Smooth muscle cell (in vitro differentiated cells): ENCODE results near the gene CACFD1. TPM values are rescaled to one million over a fixed set of nuclear protein-coding genes. Genes with fewer than 3 reads are reported as not detected.
A peak's percentile ranks its signal among the peaks of the same experiment; 100 is the strongest.

Source experiments
- DNase-seq: peaks from one replicate; lab custom pipeline; 2025; ENCODE audit not compliant: unreplicated experiment; lab: John Stamatoyannopoulos, UW
- H2AFZ ChIP-seq: fragments of 200-600 bp; sonication (generic); 2 replicates; pipeline ENCODE4 v1.6.0; 2016; ENCODE audit warnings: antibody characterized with exemption, low read depth, mild to moderate bottlenecking
- H3F3A ChIP-seq: fragments of 200-600 bp; sonication (generic); 2 replicates; pipeline ENCODE4 v1.6.0; 2017; ENCODE audit warnings: antibody characterized with exemption, low read depth
- H3K27ac ChIP-seq: fragments of 200-600 bp; sonication (generic); 2 replicates; pipeline ENCODE4 v1.5.1; 2016; ENCODE audit warnings: low read depth, mild to moderate bottlenecking
- H3K27me3 ChIP-seq: fragments of 200-600 bp; sonication (generic); 2 replicates; pipeline ENCODE4 v1.6.1; 2016; ENCODE audit warnings: low read depth, mild to moderate bottlenecking
- H3K36me3 ChIP-seq: fragments of 200-600 bp; sonication (generic); 2 replicates; pipeline ENCODE4 v1.5.1; 2016; ENCODE audit warnings: low read depth
- H3K4me1 ChIP-seq: fragments of 200-600 bp; sonication (generic); 2 replicates; pipeline ENCODE4 v1.5.1; 2016; ENCODE audit warnings: low read depth
- H3K4me2 ChIP-seq: fragments of 200-600 bp; sonication (generic); 2 replicates; pipeline ENCODE4 v1.6.0; 2016; ENCODE audit warnings: mild to moderate bottlenecking
- H3K4me3 ChIP-seq: fragments of 200-600 bp; sonication (generic); 2 replicates; pipeline ENCODE4 v1.5.1; 2016; ENCODE audit warnings: mild to moderate bottlenecking
- H3K79me2 ChIP-seq: fragments of 200-600 bp; sonication (generic); 2 replicates; pipeline ENCODE4 v1.6.0; 2016; ENCODE audit warnings: low read depth, mild to moderate bottlenecking
- H3K9ac ChIP-seq: fragments of 200-600 bp; sonication (generic); 2 replicates; pipeline ENCODE4 v1.6.0; 2016; ENCODE audit warnings: low read depth
- H3K9me3 ChIP-seq: fragments of 200-600 bp; sonication (generic); replicated peaks from 2 replicates; pipeline ENCODE4 v1.5.1; 2016; ENCODE audit warnings: low read depth
- H4K20me1 ChIP-seq: fragments of 200-600 bp; sonication (generic); 2 replicates; pipeline ENCODE4 v1.6.0; 2016; ENCODE audit warnings: low read depth
- WGBS: methylation state at CpG from one replicate; pipeline ENCODE4 v1.1.7; 2016; ENCODE audit warnings: low lambda C conversion rate; 5-methylcytosine and 5-hydroxymethylcytosine counted together
- polyA plus RNA-seq: library from polyadenylated mRNA; unstranded; fragments of >200 nt; fragmentation: Nextera tagmentation; extraction: Ambion mirVana; gene quantifications from 2 replicates; pipeline ENCODE4 v1.2.1, GENCODE V29; 2016
- total RNA-seq: library from RNA; depleted of rRNA; stranded (reverse); fragments of >200 nt; gene quantifications from 2 replicates; pipeline ENCODE4 v1.2.3, GENCODE V29; 2014
- TF ChIP-seq, protein P1 (sequence below): fragments of 200-600 bp; sonication (generic); IDR thresholded peaks from 2 replicates; pipeline ENCODE4 v1.5.1; 2017; ENCODE audit warnings: borderline replicate concordance, mild to moderate bottlenecking, antibody characterized with exemption; ENCODE audit not compliant: insufficient read depth, poor library complexity, severe bottlenecking

The CACFD1 gene
- total and polyA plus RNA-seq, 2 experiments from 2014 or later = 5.8 to 27.1 TPM

DNA sequence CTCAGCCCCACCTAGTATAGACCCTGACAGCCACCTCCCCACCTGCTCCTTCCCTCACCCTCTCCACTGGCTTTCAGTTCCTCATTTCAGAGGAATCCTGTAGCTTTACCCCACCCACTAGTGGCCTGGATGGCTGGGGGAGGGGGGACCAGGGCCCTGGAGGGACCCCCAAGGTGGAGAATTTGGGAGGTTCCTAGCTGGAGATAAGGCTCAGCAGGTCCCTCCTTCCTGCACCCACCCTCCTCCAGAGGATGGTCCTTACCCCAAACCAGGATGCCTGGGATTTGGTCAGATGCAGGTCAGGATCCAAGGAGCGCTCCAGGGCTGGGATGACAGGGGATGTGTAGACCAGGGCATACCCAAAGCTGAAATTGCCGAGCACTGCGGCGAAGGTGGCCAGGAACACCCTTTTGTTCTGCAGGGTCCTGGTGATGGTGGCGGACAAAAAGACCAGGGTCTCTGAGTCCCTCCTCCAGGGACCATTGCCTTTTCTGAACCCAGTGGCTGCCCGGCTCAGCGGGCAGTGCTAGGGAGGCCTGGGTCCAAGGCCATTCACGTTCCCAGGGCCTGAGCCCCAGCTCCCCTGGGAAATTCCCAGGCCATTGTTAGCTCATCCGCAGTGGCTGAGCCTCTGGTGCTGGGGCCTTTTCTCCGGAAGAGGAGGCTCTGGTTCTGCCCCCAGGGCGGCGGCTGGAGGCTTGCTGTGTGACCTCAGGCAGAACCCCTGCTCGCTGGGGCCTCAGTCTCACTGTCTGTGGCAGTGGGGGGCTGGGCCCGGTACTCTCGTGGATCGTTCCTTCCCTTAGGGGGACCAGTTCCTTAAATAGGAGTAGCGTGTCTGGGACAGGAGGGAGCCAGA is 18.4 kb downstream of the CACFD1 start:
- Histone ChIP-seq H3K4me2 (peak overlapping the region; percentile 100), H3K9ac (peak overlapping the region; percentile 95), H3F3A (no peaks in the 10 kb centered on the region), H3K27me3 (no peaks in the 10 kb centered on the region), H3K9me3 (no peaks in the 10 kb centered on the region), H3K79me2 (peaks cover 12% of the 10 kb centered on the region), H3K4me1 (peaks cover 11% of the 10 kb centered on the region), H2AFZ (peak overlapping the region; percentile 59), H3K27ac (peak overlapping the region; percentile 87), H4K20me1 (peaks cover 15% of the 10 kb centered on the region), H3K4me3 (peak overlapping the region; percentile 85), H3K36me3 (no peaks in the 10 kb centered on the region)
- DNase-seq = peak; percentile 60
- 23% methylated on average over 17 of the region's 17 CpGs for WGBS
- TF ChIP-seq, protein P1, sequence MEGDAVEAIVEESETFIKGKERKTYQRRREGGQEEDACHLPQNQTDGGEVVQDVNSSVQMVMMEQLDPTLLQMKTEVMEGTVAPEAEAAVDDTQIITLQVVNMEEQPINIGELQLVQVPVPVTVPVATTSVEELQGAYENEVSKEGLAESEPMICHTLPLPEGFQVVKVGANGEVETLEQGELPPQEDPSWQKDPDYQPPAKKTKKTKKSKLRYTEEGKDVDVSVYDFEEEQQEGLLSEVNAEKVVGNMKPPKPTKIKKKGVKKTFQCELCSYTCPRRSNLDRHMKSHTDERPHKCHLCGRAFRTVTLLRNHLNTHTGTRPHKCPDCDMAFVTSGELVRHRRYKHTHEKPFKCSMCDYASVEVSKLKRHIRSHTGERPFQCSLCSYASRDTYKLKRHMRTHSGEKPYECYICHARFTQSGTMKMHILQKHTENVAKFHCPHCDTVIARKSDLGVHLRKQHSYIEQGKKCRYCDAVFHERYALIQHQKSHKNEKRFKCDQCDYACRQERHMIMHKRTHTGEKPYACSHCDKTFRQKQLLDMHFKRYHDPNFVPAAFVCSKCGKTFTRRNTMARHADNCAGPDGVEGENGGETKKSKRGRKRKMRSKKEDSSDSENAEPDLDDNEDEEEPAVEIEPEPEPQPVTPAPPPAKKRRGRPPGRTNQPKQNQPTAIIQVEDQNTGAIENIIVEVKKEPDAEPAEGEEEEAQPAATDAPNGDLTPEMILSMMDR = no peak

DNA sequence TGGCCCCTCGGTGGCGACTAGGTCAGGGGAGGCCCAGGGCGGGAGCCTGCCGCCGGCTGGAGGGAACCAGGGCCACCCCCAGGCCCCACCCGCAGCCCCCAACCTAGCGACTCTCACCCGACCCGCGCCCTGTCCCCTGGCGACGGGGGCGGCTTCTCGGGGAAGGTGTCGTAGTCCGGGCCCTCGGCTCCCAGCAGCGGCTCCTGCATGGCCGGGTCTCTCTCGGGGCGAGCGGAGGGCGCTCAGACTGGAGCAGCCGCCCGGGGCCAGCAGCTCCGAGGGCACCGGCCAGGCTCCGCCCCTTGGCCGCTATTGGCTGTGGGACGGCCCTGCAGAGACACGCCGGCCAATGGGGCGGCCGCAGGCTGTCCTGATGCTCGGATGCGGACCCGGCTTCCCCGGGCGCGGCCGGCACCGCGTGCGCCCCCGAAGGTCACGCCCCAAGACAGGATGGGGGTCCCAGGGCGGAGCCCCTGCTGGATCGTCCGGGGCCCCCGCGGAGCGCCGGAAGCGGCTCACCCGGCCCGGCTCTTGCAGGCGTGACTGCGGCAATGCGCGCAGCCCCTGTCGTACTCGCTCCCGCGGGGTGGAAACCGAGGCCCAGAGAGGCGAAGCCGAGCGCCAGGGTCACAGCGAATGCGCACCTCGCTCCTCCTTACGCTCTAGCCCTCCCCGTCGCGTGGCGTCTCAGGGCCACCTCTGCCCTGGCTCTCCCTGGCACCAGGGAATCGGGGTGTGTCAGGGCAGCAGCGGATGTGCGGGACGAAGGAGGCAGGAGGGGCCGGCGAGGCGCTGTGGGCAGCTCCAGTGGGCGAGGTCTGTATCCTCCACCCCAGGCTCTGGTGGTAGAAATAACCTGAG is 19.3 kb downstream of the CACFD1 start, which contains the start of gene SLC2A6:
Gene SLC2A6 (minus strand): TSS at position 249 of the 861 bp plus-strand sequence. CDS start 40 bp downstream, at position 209.
- Histone ChIP-seq H4K20me1 (peaks cover 10% of the 10 kb centered on the region), H3K27me3 (no peaks in the 10 kb centered on the region), H3K79me2 (peaks cover 12% of the 10 kb centered on the region), H3K4me3 (peak within 1 kb of the TSS; percentile 85), H2AFZ (peak within 1 kb of the TSS; percentile 94), H3K4me2 (peak within 1 kb of the TSS; percentile 100), H3K27ac (peak within 1 kb of the TSS; percentile 87), H3K9ac (peak within 1 kb of the TSS; percentile 95), H3K4me1 (peaks cover 11% of the 10 kb centered on the region), H3K36me3 (no peaks in the 10 kb centered on the region), H3K9me3 (no peaks in the 10 kb centered on the region), H3F3A (no peaks in the 10 kb centered on the region)
- TF ChIP-seq, protein P1 = no peak
- 1% methylated on average over 81 of the region's 84 CpGs for whole genome bisulfite sequencing
- peak; percentile 60 for DNase-seq

DNA sequence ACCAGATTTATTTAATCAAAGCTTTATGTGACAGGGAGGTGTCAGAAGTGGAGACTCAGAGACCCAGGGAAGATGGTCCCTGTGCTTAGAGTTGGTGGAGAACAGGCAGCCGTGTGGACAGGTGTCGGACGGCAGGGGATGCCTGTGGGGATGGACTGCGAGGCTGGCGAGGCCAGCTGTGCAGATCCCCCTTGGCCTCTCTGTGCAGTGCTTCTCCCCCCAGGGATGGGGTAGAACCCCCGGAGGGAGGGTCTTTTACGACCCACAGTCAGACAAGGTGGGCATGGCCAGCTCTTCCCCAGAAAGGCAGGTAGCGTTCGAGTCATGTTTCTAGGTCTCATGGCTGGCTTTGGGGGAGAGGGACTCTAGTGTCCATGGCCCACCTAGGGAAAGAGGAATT is 23.8 kb downstream of the CACFD1 start:
- H4K20me1 ChIP-seq = no peaks in the 10 kb centered on the region
- H3K27me3 ChIP-seq = no peaks in the 10 kb centered on the region
- no peak overlapping the region for H3K9ac ChIP-seq
- peaks cover 2% of the 10 kb centered on the region for H3K79me2 ChIP-seq
- no peak overlapping the region for H3K27ac ChIP-seq
- H3K4me3 ChIP-seq = no peak overlapping the region
- no peak overlapping the region for H3K4me2 ChIP-seq
- DNase-seq = no peak
- no peak overlapping the region for H2AFZ ChIP-seq
- TF ChIP-seq, protein P1 = no peak
- H3K9me3 ChIP-seq = no peaks in the 10 kb centered on the region
- H3K4me1 ChIP-seq = peaks cover 2% of the 10 kb centered on the region
- H3F3A ChIP-seq = no peaks in the 10 kb centered on the region
- H3K36me3 ChIP-seq = no peaks in the 10 kb centered on the region
- WGBS = 92% methylated on average over 9 of the region's 9 CpGs
